KBM-7 (cell line): ENCODE results near the gene MAML1.

ENCODE experiments used
- DNase-seq: peaks from one replicate; pipeline ENCODE4 v3.0.0-alpha.2; 2015
- in situ Hi-C: fragments of 300-500 bp; cut with MboI; formaldehyde crosslinking; loops from 2 replicates; pipeline ENCODE4 v1.14.3; 2020; ENCODE audit warnings: low sequenced_read_pairs, low pct_unique_long_range_greater_than_20kb, mixed read lengths

MAML1 gene

DNA sequence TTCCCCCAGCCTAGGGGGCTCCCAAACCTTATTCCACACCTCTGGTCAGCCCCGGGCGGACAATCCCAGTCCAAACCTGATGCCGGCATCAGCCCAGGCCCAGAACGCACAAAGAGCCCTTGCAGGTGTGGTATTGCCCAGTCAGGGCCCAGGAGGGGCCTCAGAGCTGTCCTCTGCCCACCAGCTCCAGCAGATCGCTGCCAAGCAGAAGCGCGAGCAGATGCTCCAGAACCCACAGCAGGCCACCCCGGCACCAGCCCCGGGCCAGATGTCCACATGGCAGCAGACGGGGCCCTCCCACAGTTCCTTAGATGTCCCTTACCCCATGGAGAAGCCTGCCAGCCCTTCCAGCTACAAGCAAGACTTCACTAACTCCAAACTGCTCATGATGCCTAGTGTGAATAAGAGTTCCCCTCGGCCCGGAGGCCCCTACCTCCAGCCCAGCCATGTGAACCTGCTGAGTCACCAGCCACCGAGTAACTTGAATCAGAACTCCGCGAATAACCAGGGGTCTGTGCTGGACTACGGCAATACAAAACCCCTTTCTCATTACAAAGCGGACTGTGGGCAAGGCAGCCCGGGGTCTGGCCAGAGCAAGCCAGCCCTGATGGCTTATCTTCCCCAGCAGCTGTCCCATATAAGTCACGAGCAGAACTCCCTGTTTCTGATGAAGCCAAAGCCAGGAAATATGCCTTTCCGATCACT, 33.6 kb downstream of the MAML1 start:
- DNase-seq = peak; percentile 29
- in situ Hi-C loops = no loop called here

DNA sequence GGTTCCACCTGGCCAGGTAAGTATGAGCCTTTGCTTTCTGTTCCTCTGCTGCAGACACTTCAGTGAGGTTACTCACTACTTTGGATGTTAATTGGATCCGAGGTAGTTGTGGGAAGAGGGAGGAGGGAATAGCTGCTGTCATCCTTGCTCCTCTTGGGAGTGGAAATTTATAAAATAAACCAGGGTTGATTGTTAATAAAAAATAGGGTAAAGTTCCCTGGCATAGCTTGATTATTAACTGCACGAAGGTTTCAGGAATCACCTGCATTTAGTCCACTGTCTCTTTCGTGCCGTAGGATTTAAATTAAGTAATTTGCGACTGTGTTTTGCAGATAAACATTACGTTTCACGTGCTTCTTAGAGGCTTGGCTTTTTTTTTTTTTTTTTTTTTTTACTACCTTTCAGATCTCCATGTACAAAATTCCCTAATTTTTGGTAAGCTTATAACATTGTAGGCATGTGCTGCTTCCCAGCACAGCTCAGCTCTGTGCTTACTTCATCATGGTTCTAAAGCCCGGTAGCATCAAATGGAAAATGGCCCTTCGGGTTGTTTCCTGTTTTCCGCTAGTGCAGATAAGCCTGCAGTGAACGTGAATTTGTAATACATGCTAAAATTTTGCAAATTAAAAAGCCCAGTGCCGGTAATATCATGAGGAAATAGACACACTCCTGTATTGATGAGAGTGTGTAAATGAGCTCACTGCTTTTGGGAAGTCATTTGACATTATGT, 34.3 kb downstream of the MAML1 start:
- no peak for DNase-seq

DNA sequence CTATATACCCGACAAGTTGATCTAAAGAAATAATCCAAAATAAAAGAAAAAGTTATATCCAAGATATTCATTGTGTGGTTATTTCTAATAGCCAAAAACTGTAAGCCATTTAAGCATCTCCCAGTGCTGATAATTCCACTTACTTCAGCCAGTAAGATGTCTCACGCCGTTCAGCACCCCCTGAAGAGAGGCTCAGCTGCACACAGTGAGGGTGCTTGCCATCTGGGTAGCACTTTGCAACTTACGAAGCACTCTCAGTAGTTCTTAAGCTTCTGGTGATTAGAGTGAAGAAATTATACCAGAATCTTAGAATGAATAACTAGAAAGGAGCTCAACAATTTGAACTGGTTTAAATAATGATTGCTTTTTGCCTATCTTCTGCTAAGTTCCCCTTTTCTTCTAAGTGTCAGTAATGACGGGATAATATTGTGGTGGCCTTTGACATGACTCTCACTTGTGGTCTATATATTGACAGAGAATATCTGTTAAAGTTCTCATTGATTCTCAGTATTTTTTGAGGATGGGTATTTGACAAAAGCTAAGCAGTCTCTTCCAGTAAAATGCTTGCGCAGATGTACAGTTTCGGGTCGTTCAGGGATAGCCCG, 35.0 kb downstream of the MAML1 start:
- no peak for DNase-seq
- in situ Hi-C loops = no loop called here

More for the DNA sequence above, 34.3 kb downstream of the MAML1 start:
- in situ Hi-C loops = no loop called here

DNA sequence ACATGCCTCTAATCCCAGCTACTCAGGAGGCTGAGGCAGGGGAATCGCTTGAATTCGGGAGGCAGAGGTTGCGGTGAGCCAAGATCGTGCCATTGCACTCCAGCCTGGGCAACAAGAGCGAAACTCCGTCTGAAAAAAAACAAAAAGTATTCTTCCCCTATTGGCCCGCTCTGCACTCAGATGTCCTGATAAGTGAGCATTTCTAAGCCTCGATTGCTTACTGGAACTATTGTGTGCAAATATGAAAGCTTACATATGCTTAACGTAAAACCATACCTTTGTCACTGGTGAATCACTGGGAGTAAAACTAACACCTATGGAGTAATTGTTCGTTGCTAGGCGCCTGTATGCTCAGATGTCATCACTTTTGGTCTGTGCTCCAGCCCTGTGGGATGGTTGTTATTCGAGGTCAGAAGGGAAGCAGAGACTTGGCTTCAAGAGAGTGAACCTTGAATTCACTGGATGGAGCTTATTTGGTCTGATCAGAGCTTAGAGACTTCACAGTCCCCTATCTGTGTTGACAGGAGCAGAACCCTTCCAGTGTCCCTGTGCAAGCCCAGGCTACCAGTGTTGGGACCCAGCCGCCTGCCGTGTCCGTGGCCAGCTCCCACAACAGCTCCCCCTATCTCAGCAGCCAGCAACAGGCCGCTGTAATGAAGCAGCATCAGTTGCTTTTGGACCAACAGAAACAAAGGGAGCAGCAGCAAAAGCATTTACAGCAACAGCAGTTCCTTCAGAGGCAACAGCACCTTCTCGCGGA, 35.9 kb downstream of the MAML1 start:
- DNase-seq = no peak
- in situ Hi-C loops = no loop called here

DNA sequence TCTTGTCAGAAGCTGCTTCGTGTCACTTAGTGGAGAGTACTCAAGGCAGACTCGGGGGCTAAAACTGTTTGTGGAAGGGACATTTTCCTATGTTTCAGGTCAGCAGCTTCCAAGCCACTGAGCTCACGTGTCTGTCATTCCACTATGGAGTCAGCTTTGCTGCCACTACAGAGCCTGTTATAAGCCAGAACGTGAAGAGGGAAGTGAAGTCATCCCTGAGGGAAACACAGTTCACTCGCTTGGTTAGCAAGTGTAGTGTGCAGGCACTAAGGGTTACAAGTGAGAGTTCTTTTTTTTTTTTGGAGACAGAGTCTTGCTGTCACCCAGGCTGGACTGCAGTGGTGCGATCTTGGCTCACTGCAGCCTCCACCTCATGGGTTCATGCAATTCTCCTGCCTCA, 36.6 kb downstream of the MAML1 start:
- DNase-seq = no peak
- in situ Hi-C loops = no loop called here

DNA sequence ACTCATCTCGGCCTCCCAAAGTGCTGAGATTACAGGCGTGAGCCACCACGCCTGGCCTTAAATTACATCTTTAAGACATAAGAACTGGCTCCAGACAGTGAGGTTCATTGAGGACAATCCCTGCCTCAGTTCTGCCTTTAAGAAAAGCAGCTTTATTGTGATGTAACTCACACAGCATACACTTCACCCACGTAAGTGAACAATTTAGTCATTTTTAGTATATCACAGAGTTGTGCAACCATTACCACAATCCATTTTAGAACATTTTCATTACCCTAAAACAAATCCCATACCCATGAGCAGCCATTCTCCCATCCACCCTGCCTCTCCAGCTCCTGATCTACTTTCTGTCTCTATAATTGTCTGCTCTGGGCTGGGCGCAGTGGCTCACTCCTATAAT, 37.2 kb downstream of the MAML1 start:
- in situ Hi-C loops = no loop called here
- DNase-seq = no peak

DNA sequence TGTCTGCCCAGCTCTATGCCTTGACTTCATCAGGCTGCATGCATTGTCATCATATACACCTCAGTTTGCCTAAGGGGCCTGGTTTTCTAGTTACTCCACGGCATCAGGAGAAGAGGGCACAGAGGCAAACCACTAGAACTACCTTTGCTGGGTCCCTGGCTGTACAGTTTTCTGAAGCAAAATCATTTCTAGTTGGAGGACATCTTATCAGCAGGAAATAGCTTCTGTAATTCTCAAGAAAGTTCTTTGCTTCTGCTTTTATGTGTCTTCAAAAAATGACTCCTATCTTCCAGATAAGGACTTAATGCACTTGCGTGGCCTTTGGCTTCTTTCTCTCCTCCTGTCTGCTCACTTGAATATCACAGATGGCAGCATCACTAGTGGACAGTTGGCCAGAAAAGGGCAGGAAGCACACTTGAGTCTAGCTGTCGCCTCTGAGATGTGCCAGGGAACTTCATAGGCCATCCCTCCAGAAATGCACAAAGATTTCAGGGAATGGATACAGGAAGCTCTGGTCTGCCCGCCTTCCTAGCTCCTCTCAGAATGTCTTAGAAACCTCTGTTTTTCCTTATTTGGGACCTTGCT, 38.8 kb downstream of the MAML1 start:
- DNase-seq = no peak
- in situ Hi-C loops = no loop called here

DNA sequence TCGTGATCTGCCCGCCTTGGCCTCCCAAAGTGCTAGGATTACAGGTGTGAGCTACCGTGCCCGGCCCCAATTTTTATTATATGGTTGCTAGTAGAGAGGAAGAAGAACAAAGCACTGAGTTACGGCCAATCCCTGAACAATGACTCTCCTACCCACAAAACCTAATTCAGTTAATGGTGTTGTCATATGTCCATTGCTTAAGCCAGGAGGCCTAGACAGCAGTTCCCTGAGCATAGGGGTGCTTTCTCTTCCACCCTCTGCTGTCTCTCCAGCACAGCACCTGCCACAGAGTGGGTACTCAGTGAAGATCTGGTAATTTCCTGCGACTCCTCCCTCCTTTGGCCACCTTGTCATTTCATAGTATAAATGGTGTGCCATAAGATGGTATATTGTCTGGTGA, 39.7 kb downstream of the MAML1 start:
- DNase-seq = no peak
- in situ Hi-C loops = no loop called here

DNA sequence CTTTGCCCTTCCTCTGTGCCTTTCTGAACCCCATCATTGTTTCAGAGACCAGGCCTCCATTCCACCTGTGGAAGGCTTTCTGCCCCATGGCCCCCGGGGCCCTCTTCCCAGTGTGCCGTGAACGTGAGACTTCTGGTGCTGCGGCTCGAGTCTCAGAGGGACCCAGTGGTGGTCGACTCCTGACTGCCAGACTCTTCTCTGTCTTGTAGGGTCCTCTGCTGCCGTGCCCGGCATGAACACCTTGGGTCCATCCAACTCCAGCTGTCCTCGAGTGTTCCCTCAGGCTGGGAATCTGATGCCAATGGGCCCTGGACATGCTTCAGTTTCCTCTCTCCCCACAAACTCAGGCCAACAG, 41.0 kb downstream of the MAML1 start:
- in situ Hi-C loops = no loop called here
- DNase-seq = no peak

DNA sequence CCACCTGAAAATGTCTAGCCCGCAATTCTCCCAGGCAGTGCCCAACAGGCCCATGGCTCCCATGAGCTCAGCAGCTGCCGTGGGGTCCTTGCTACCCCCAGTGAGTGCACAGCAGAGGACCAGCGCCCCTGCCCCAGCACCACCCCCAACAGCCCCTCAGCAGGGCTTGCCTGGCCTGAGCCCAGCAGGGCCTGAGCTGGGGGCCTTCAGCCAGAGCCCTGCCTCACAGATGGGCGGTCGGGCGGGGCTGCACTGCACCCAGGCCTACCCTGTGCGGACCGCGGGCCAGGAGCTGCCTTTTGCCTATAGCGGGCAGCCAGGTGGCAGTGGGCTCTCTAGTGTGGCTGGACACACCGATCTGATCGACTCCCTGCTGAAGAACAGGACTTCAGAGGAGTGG, 41.8 kb downstream of the MAML1 start:
- no peak for DNase-seq
- in situ Hi-C loops = no loop called here

DNA sequence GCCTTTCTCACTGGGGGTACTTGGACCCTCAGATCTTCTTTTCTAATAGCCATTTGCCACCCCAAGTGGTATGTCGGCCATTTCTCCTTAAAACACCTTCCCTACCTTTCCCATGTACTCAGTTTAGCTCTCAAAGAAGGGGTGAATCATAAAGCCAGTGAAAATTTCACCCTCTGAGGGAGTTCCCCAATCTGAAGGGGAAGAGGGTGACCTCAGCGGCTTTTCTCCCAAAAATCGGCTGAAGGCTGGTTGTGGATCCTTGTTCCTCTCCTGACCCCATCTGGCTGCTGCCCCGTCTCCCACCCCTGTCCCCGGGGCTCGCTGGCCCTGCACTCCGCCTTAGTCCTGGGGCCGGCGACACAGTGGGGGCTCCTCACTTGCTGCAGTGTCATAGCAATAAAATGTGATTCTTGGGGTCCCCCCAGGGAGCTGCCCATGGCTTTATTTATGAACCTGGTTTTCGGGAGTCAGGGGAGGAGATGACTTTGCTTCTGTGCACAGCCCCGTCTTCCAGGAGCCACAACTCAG, 43.9 kb downstream of the MAML1 start:
- no peak for DNase-seq
- in situ Hi-C loops = no loop called here

DNA sequence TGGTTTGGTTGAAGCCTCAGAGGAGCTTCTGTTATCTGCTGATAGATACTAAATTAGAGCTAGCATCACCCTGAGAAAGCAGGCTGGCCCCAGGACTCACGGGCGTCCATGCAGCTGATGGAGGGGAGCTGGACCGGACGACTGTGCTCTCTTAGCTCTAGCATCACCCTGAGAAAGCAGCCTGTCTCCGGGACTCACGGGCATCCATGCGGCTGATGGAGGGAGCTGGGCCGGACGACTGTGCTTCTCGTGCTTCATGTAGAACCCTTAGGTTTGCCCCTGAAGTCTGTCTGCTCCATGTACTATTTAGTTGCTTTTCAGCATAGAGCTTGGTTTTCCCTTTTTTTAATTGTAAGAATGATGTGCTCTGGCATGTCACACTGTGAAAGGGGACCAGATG, 44.8 kb downstream of the MAML1 start:
- no peak for DNase-seq
- in situ Hi-C loops = no loop called here

DNA sequence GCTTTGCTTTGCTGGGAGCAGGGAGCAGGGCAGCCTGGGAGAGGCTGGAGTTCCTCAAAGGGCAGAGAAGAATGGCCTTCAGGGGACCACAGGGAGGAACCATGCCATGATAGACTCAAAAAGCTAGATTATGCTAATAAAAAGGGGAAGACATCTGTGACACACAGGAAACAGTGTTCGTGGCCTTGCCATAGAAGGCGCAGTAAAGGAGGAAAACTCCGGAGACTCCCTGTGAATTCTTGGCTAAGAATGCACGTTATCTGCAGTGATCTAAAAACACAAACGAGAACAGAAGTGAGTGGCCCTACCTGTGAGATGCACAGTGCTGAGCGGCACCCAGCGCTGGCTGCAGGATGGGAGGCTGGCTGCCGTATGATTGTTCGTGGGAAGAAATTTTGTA, 45.3 kb downstream of the MAML1 start:
- peak; percentile 63 for DNase-seq
- in situ Hi-C loops = no loop called here

DNA sequence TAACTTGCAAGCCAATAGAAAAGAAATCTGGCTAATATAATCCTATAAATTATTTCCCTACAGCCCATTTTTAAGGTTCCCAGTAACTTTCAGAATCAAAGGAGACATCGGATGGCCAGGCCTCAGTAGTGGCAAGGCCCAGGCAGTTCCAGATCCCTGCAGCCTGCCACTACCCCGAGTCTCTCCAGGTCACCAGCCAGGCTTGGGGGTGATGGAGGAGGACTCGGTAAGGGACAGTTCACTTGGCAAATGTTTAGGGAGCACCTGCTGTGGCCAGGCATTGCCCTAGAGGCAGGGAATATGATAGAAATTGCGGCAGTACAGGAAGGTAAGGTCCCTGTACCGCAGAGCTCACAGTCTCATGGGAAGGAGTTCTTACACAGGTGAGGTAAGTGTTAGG, 46.0 kb downstream of the MAML1 start:
- in situ Hi-C loops = no loop called here

DNA sequence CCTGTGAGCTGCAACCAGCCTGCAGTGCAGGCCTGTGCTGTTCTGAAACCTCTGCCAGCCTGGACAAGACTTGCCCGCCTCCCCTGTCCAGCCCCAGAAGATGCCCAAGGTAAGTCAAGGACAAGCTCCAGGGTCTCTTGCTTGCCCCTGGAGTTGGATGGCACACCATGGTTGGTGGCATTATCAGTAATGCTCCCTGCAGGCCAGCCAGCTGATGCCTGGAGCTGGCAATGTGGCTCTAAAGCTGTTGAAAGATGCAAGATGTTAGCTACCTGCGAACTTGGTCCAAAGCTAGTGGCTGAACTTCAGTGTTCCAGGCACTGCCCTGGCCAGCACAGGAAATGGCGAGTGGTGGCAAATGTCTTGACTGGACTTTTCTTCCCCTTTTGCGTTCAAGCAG, 47.2 kb downstream of the MAML1 start:
- in situ Hi-C loops = no loop called here
- DNase-seq = no peak

More for the DNA sequence above, 46.0 kb downstream of the MAML1 start:
- DNase-seq = no peak

DNA sequence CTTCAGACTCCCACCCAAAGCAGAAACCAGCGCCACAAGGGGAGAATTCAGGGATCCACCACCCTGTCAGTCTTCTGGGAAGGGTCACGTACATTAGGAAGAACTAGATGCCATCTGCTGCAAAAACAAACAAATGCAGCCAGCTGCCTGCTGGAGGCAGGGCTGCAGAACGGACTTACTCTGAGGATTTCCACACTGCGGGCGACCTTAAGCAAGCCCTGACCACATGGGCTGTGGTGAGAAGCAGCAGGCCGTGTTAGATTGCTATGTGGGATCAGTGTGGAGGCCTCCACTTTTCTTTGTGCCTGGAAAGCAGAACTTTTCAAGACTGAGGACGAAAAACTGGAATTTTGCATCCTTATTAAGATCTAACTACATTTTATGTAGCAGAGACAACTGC, 47.7 kb downstream of the MAML1 start:
- in situ Hi-C loops = no loop called here
- DNase-seq = no peak

DNA sequence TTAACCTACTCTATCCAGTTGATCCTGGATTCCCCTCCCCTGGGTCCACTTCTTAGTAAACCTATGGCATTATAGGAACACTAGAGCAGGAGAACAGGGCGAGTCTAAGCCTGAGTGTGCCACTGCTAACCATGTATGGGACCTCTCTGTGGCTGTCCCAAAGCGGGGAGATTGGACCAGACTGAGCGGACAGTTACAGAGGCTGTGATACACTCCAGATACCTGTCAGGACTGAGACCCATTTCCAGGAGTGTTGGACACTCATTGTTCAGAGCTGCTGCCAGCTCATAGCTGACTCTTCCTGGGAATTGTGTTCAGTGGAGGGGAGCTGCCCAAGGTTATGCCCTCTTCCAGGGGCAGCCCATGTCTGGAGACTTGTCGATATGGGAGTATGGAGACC, 49.2 kb downstream of the MAML1 start:
- DNase-seq = no peak
- in situ Hi-C loops = no loop called here

DNA sequence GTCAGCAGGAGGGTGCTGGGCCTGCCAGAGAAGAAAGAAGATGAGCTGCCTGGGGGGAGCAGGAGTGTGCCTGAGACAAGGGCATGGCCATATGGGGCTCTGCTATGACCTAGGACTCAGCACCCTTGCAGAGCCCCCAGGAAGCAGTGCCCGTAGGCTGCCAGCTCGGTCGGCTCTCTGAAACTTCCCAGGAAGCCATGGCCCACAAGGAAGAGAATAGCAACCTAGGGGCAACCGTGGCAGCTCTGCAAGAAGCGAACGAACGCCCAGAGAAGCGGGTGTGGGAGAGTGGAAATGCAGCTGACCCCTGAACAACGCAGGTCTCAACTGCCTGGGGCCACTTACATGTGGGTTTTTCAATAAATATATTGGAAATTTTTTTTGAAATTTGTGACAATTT, 50.5 kb downstream of the MAML1 start:
- in situ Hi-C loops = no loop called here
- no peak for DNase-seq

DNA sequence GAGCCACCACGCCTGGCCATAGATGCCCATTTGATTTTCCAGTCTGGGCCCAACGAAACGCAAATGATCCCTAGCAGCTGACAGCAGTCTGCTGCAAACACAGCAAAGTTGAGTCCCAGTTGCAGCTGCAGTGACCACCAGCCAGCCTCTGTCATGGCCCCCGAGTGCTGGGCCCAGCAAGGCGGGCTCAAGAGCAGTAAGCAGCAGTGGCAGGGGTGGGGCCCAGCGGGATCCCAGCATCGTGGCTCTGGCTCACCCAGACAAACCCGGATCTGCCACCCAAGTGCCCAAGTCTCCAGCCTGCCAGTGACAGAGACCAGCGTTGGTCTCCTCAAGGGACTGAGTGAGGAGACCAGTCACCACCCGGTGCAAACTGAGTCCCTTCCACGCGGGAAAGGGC, 54.2 kb downstream of the MAML1 start:
- in situ Hi-C loops = no loop called here
- no peak for DNase-seq
